ENCODE data around the gene STXBP2.

The STXBP2 gene

GRCh38 chr19:7647156-7647555, 10.2 kb downstream of the STXBP2 start:
- no peak overlapping the region for H3K4me3 ChIP-seq (ENCODE audit: low read depth, low read length)
- no peak for TF ChIP-seq CTCF (IDR thresholded peaks at IDR 0.05; ENCODE audit: borderline replicate concordance, insufficient read depth, low read depth, low read length)

- H3K4me3 ChIP-seq (ENCODE audit: low read depth, low read length), result no peak overlapping the region
- TF ChIP-seq CTCF (IDR thresholded peaks at IDR 0.05; ENCODE audit: borderline replicate concordance, insufficient read depth, low read depth, low read length), result no peak
These were observed 11.5 kb downstream of the STXBP2 start for GRCh38 chr19:7648265-7649014.

- H3K4me3 ChIP-seq (ENCODE audit: low read depth, low read length), result no peak overlapping the region
- TF ChIP-seq CTCF (IDR thresholded peaks at IDR 0.05; ENCODE audit: borderline replicate concordance, insufficient read depth, low read depth, low read length), result no peak
These were observed 13.2 kb downstream of the STXBP2 start for GRCh38 chr19:7650148-7650547.

- TF ChIP-seq CTCF (IDR thresholded peaks at IDR 0.05; ENCODE audit: borderline replicate concordance, insufficient read depth, low read depth, low read length), result peak; percentile 64
- no peak overlapping the region for H3K4me3 ChIP-seq (ENCODE audit: low read depth, low read length)
These were observed 15.2 kb downstream of the STXBP2 start for GRCh38 chr19:7652061-7652641.

GRCh38 chr19:7654401-7654800, 17.5 kb downstream of the STXBP2 start:
- no peak for TF ChIP-seq CTCF (IDR thresholded peaks at IDR 0.05; ENCODE audit: borderline replicate concordance, insufficient read depth, low read depth, low read length)
- no peak overlapping the region for H3K4me3 ChIP-seq (ENCODE audit: low read depth, low read length)

- no peak for TF ChIP-seq CTCF (IDR thresholded peaks at IDR 0.05; ENCODE audit: borderline replicate concordance, insufficient read depth, low read depth, low read length)
- H3K4me3 ChIP-seq (ENCODE audit: low read depth, low read length), result no peak overlapping the region
These were observed 18.7 kb downstream of the STXBP2 start for GRCh38 chr19:7655581-7655980.

All from GM12875 (cell line).